ENCODE results near the gene ARHGEF1.

DNA sequence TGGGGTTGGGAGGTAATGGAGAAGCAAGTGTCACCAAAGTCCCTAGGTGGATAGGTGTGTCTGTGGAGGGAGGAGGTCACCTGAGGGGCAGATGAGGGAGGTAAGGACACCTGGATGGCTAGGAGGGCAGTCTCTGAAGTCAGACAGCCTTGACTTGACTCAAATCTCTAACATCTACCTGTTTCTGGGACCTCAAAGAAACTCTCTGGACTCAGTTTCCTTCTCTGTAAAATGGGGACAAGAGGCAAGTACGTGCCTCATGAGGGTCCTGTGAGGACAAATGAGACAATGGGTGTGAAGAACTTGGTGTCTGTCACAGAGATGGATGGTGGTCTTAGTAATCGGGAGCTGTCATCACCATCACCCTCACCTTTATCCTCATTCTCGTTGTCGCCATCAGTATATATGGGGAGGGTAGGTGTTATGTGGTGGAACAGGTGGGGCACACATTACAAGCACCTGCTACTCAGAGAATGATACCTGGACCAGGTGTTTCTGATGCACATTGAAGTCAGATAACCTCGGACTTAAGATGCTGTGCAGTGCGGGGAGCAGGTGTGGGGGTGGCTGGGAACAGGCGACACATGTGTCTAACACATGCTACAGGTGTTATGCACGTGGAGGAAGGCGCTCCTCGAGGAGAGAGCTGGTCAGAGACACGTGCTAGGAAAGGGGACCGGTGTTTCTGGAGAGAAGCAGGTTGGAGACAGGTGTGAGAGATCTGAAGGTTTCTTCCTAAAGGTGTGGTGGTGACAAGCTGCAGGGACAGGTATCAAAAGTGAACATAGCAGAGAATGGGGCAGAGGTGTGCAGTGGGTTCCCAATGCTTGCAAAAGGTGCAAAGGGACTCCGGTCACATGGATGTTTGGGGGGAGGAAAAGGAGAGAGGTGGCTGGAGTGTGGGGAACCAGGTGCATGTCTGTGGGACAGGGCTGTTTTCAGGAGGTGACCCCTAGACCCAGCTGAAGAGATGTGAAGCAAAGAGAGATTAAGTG, 41.5 kb downstream of the ARHGEF1 start:
- TF ChIP-seq, protein P1, sequence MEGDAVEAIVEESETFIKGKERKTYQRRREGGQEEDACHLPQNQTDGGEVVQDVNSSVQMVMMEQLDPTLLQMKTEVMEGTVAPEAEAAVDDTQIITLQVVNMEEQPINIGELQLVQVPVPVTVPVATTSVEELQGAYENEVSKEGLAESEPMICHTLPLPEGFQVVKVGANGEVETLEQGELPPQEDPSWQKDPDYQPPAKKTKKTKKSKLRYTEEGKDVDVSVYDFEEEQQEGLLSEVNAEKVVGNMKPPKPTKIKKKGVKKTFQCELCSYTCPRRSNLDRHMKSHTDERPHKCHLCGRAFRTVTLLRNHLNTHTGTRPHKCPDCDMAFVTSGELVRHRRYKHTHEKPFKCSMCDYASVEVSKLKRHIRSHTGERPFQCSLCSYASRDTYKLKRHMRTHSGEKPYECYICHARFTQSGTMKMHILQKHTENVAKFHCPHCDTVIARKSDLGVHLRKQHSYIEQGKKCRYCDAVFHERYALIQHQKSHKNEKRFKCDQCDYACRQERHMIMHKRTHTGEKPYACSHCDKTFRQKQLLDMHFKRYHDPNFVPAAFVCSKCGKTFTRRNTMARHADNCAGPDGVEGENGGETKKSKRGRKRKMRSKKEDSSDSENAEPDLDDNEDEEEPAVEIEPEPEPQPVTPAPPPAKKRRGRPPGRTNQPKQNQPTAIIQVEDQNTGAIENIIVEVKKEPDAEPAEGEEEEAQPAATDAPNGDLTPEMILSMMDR (IDR thresholded peaks at IDR 0.05; ENCODE audit: borderline replicate concordance, extremely low read depth, low read length, poor library complexity, severe bottlenecking): no peak
- no peak for TF ChIP-seq EZH2 (IDR thresholded peaks at IDR 0.05; ENCODE audit: borderline replicate concordance, low read depth, low read length, severe bottlenecking)
